Measurements from ENCODE around the gene DYNC1I2. TPM values are rescaled to one million over a fixed set of nuclear protein-coding genes. Genes with fewer than 3 reads are reported as not detected.

The DYNC1I2 gene
- polyA plus RNA-seq, 3 donors = 30.8 to 39.1 (median 32.2) TPM

- Histone ChIP-seq H3K79me2 (ENCODE audit: insufficient read depth, low read length) (no peaks in the 10 kb centered on the region), H3K4me2 (replicated peaks; ENCODE audit: extremely low read depth, low read length, poor library complexity, severe bottlenecking) (no peak overlapping the region), H2AFZ (ENCODE audit: insufficient read depth, low read depth, low read length, poor library complexity, severe bottlenecking) (no peak overlapping the region), H3K9ac (ENCODE audit: insufficient read depth, low read length, poor library complexity, severe bottlenecking) (no peak overlapping the region), H3K27me3 (ENCODE audit: control insufficient read depth in 2 of 2, insufficient read depth in 2 of 2, low read length in 2 of 2) (no peaks in the 10 kb centered on the region), H3K4me3 (replicated peaks in 1 of 3; ENCODE audit: low read depth in 2 of 3, low read length in 3 of 3) (no peak overlapping the region), H3K27ac (ENCODE audit: low read depth in 1 of 2, low read length in 2 of 2) (no peak overlapping the region), H3K36me3 (replicated peaks in 1 of 2; ENCODE audit: control insufficient read depth in 1 of 2, insufficient read depth in 2 of 2, low read length in 2 of 2) (peaks cover 55 to 99% of the 10 kb centered on the region in 2 donors), H3K9me3 (replicated peaks in 1 of 2; ENCODE audit: control insufficient read depth in 1 of 2, insufficient read depth in 1 of 2, low read length in 2 of 2) (no peaks in the 10 kb centered on the region), H3K4me1 (ENCODE audit: control insufficient read depth in 1 of 2, insufficient read depth in 2 of 2, low read length in 2 of 2) (no peaks in the 10 kb centered on the region), H4K20me1 (ENCODE audit: insufficient read depth, low read length) (no peaks in the 10 kb centered on the region)
- H3K27me3 Mint-ChIP-seq (ENCODE audit: low read depth in 3 of 3) = no peaks in the 10 kb centered on the region
- H3K9me3 Mint-ChIP-seq = no peaks in the 10 kb centered on the region
- DNase-seq = no peak
- peaks cover 49 to 69% of the 10 kb centered on the region in 2 donors for H3K36me3 Mint-ChIP-seq
- no peaks in the 10 kb centered on the region for H3K4me1 Mint-ChIP-seq
- TF ChIP-seq CTCF (IDR thresholded peaks at IDR 0.05) = no peak
- intact Hi-C loops (cut with micrococcal nuclease) = no loop called here
- WGBS (ENCODE audit: insufficient coverage) = no CpG with 5 or more reads among the region's 3 CpGs
- no peak overlapping the region for H3K4me3 Mint-ChIP-seq
- no peak overlapping the region for H3K27ac Mint-ChIP-seq
These were observed 32.4 kb downstream of the DYNC1I2 start for GRCh38 chr2:171719660-171720059.

GRCh38 chr2:171723716-171724683 lies 36.7 kb downstream of the DYNC1I2 start:
- TF ChIP-seq CTCF (IDR thresholded peaks at IDR 0.05) = no peak
- H3K27ac Mint-ChIP-seq = peak overlapping the region in 2 of 7 donors; percentile 44 to 59
- no peaks in the 10 kb centered on the region for H4K20me1 ChIP-seq (ENCODE audit: insufficient read depth, low read length)
- H3K4me2 ChIP-seq (replicated peaks; ENCODE audit: extremely low read depth, low read length, poor library complexity, severe bottlenecking) = no peak overlapping the region
- intact Hi-C loops (cut with micrococcal nuclease) = no loop called here
- H3K4me3 ChIP-seq (replicated peaks in 1 of 3; ENCODE audit: low read depth in 2 of 3, low read length in 3 of 3) = no peak overlapping the region
- WGBS (ENCODE audit: insufficient coverage) = 100% methylated on average over 5 of the region's 12 CpGs
- H3K4me1 Mint-ChIP-seq = no peaks in the 10 kb centered on the region
- H3K4me1 ChIP-seq (ENCODE audit: control insufficient read depth in 1 of 2, insufficient read depth in 2 of 2, low read length in 2 of 2) = no peaks in the 10 kb centered on the region
- no peak overlapping the region for H3K9ac ChIP-seq (ENCODE audit: insufficient read depth, low read length, poor library complexity, severe bottlenecking)
- H3K27ac ChIP-seq (ENCODE audit: low read depth in 1 of 2, low read length in 2 of 2) = no peak overlapping the region
- no peak overlapping the region for H3K4me3 Mint-ChIP-seq
- no peak overlapping the region for H2AFZ ChIP-seq (ENCODE audit: insufficient read depth, low read depth, low read length, poor library complexity, severe bottlenecking)
- H3K27me3 ChIP-seq (ENCODE audit: control insufficient read depth in 2 of 2, insufficient read depth in 2 of 2, low read length in 2 of 2) = no peaks in the 10 kb centered on the region
- no peak for DNase-seq
- H3K9me3 ChIP-seq (replicated peaks in 1 of 2; ENCODE audit: control insufficient read depth in 1 of 2, insufficient read depth in 1 of 2, low read length in 2 of 2) = no peaks in the 10 kb centered on the region
- H3K36me3 ChIP-seq (replicated peaks in 1 of 2; ENCODE audit: control insufficient read depth in 1 of 2, insufficient read depth in 2 of 2, low read length in 2 of 2) = peaks cover 70 to 100% of the 10 kb centered on the region in 2 donors
- H3K27me3 Mint-ChIP-seq (ENCODE audit: low read depth in 3 of 3) = no peaks in the 10 kb centered on the region
- H3K9me3 Mint-ChIP-seq = no peaks in the 10 kb centered on the region
- H3K79me2 ChIP-seq (ENCODE audit: insufficient read depth, low read length) = no peaks in the 10 kb centered on the region
- peaks cover 54 to 68% of the 10 kb centered on the region in 2 donors for H3K36me3 Mint-ChIP-seq

Data from CD14-positive monocyte (primary cell).